GM18498 (cell line): ENCODE measurements around the gene VWA5B1.
"Not testable (repeated sequence)": the region's sequence is repeated elsewhere in the genome, so short reads cannot be mapped to it uniquely, and the experiment has no call there.

Source experiments
- ATAC-seq: cut with Tn5 transposase; IDR thresholded peaks from one replicate; pipeline ENCODE4 v1.9.1; 2021; ENCODE audit warnings: mild to moderate bottlenecking, moderate library complexity; ENCODE audit not compliant: unreplicated experiment

The VWA5B1 gene

DNA sequence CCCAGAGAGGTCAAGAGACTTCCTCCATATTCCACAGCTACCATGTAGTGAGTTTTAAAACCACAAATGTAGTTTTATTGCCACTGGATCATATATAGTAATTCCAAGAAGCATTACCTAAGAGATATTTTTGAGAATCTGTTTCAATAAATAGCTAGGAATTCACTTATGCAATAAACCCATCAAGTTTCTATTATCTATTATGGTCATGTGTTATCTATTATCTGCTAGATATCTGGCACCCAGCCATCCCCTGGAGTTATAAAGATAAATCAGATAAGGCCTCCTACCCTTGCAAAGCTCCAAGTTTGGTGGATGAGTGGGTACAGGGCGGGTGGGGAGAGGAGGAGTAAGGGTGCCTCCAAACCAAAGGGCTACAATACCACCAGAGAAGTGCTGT lies 10.3 kb upstream of the VWA5B1 start:
- ATAC-seq: no peak

DNA sequence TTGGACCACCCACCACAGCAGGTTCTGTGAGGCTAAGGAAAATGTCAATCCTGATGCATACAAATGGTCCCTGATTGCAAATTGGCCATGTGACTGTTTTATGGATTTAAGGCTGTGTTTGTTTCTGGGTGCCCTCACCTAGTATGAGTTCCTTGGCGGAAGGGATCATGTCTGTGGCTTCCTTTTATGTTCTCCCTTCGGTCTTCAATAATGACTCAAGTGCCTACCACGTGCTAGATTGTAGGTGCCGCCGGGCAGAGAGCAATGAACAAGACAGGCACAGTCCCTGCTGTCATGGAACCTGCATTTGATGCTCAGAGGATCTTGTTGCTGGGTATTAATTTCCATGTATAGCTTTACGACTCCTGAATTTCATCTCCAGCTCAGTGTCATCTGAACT lies 9.8 kb upstream of the VWA5B1 start:
- no peak for ATAC-seq

DNA sequence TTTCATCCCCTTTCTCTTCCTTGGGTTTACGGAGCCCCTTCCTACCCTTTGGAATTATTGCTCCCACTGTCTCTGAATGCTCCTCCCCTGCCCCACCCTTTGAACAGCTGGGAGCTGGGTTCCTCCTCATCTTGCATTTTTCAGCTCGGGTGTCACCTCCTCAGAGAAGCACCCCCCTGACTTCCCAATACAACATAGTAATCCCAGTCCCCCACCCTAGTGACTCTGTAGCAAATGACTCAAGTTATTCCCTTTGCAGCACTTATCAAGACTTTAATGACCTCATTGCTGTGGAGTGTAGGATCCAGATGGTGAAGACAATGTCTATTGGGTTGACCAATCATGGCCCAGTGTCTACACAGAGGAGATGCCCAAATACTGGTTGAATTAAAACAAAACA lies 8.9 kb upstream of the VWA5B1 start:
- ATAC-seq: no peak

DNA sequence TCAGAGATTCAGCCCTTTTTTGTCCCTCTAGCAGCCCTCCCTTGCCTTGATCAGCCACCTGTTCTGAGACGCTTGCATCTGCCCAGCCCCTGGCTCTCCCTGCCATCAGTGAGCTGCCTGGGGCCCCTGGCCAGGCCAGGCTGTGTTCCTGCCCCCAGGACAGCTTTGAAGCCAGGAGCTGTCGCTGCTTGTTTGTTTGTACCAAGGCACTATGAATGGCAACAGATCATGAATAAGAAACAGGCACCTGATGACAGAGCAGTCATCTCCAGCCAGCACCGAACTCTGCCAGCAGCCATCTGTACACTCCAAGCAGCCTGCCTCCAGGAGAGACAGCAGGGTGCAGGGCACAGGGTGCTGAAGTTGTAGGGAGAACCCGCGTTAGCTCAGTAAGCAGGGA lies 8.1 kb upstream of the VWA5B1 start:
- ATAC-seq: no peak

DNA sequence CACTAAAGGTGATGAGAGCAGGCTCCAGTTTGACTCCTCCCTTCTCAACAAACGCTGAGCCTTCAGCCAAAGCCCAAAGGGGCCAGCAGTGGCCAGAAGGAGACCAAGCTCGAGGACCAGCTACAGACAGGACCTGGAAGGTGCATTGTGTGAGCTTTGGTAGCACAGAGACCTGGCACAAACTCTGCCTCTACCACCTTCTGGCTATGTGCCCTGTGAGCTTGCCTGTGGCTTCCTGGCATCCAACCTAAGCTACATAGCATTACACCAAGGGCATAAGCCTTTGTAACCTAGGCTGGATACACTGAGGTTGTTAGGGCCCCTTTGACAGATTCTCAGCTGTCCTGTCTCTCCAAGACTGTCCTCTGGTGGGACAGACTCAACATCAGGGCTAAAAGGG lies 6.6 kb upstream of the VWA5B1 start:
- no peak for ATAC-seq

DNA sequence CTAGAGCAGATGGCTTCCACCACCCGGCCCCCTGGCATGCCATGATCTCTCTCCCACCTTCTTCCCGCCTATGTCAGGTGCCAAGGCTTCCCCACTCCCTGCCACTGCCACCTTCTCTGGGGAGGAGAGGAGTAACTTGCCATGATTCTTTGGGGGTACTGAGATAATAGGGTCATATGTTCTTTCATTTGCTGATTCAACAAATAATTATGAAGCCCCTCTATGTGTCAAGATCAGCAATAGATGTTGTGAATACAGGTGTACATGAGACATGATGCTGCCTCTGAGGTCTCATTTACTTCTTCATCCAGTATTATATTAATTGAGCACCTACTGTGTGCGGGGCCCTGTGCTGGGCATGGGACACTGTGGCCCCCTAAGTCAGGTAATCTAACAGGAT lies 6.0 kb upstream of the VWA5B1 start:
- no peak for ATAC-seq

DNA sequence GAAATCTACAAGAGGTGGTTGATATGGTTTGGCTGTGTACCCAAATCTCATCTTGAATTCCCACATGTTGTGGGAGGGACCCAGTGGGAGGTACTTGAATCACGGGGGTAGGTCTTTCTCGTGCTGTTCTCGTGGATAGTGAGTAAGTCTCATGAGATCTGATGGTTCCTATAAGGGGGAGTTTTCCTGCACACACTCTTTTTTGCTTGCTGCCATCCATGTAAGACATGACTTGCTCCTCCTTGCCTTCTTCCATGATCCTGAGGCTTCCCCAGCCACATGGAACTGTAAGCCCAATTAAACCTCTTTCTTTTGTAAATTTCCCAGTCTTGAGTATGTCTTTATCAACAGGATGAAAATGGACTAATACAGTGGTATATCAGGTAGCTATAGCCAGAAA lies 5.2 kb upstream of the VWA5B1 start:
- no peak for ATAC-seq

DNA sequence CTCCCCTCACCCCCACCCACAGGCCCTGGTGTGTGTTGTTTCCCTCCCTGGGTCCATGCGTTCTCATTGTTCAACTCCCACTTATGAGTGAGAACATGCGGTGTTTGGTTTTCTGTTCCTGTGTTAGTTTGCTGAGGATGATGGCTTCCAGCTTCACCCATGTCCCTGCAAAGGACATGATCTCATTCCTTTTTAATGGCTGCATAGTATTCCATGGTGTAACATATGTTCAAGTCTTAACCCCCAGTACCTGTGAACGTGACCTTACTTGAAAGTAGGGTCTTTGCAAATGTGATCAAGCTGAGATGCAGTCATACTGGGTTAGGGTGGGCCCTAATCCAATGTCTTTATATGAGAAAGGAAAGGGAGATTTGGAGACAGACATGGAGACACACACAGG lies 3.0 kb upstream of the VWA5B1 start:
- not testable (repeated sequence) for ATAC-seq

DNA sequence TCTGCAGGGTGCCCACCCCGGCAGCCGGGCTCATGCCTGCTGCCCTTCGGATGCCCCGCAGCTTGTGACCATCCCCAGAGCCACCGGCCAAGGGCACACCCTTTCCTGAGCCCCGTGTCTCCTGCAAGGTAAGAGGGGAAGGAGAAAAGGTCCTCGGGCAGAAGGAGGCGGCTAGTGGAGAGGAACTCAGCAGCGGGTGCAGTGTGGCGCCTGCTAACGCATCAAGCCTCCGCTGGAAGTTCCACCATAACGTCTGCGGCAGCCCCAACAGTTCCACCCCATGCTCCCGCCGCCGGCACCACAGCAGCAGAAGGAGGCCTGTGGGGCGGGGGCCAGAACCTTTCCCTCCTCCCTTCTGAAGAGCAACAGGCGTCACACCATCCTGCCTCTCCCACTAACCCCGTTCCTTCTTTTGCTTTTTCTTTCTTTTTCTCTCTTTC lies 990 bp downstream of the VWA5B1 start:
- ATAC-seq: no peak

DNA sequence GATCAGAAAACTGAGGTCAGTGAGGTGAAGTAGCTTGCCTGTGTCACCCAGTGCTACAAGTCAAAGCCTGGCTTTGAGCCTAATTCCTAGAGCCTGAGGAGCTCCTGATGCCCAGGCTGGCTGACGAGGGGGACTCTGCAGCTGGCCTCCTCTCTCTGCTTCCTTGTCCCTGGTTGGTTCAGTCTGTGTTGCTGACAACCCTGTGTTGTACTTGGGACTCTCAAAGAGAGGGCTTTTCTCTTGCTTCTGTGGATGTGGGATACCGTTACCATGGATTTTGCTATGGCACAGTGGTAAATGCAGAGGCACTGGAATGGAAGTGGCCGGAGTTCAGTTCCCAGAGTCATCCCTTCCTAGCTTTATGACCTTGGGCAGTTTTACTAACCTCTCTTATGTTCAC lies 8.0 kb downstream of the VWA5B1 start:
- ATAC-seq: no peak

DNA sequence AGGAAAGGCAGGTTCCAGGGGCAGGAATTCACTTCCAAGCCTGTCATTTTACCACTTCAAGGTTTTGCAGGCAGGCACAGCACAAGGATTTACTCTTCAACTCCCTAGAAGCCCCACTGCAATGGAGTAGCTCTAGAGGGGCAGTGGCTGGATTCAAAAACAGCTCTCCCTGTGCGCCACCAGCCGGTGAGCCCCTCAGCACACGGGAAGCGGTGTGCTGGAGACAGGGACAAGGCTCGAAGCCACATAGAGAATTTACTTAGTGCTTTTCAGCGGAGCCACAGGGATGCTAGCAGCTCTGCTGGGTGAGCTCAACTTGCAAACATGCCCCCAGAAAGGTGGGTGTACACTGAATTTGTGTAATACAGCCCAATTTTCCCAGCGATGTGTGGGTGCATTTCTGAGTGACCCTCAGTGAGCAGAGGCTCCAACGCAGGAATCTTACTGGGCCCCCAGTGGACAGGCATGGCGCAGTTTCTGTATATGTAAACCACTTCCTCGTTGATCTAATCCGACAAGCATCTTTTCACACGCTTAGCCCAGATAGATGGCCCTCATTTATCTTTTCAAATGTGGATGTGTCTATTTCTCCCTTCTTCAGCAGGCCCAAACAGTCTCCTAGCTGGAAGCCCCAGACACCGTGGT lies 10.9 kb downstream of the VWA5B1 start:
- ATAC-seq: no peak

DNA sequence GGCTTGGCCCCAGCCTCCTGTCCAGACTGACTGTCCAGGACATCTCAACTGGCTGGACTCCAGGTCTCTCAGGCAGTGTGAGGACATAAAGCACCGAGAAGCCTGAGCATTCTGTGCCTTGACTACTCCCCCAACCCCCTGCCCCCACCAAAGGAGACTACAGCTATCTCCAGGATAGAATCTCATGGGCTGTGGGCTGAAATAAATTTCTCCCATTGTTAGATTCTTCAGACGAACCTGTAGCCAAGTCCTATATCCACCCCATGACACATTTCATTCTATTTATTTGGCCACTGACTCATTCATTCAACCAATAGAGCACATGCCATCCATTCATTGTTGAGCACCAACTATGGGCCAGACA lies 11.4 kb downstream of the VWA5B1 start:
- no peak for ATAC-seq

DNA sequence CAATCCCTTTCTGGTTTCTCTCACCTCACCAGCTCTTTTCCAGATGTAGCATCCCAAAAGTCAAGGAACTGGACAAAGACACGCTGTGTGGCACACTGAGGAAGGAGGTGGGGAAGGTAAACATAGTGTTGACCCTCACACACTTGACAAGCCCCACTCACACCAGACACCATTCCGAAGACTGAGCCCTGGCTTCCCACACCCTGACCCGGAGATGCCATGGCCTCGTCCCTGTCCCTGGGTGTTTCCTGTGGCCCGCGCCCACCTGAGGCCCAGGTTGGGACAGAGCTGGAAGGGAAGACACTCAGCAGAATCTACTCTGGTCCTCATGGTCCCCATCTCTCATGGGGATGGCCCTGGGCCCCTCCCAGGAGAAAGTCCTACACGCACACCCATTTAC lies 16.4 kb downstream of the VWA5B1 start:
- ATAC-seq: no peak

DNA sequence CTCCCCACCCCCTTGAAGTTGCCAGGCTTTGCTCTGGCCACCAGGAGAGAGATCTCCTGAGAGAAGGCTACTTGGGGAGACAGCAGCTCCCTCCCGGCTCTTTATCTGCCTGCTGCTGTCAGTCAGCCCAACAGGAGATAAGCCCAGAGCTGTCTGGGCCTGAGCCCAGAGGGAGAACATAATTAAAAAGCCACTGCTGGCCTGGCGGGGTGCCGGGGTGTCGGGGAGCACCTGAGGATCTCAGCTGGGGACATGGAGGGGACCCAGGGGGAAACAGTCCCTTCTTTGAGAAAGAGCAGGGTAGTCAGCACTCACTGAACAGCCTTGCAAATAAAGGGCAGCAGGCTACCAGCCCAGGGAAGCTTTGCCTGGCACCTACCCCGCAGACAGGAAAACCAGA lies 17.9 kb downstream of the VWA5B1 start:
- no peak for ATAC-seq

DNA sequence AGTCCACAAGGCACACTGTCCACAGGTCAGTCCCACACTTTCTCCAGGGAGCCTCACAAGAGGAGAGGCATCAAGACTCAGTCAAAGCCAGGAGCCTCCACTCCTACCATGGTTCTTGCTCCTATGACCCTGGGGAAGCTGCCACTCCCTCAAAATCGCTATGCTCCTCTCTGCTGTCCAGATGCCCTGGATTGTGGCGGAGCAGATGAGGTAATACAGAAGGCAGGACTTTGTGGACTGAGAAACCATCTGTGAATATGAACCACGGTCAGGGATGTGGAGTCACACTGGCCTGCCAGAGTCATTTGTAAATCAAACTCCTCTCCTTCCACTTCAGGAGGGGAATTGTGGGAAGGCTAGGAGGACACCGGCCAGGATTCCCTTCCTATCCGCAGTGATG lies 20.6 kb downstream of the VWA5B1 start:
- ATAC-seq: no peak

DNA sequence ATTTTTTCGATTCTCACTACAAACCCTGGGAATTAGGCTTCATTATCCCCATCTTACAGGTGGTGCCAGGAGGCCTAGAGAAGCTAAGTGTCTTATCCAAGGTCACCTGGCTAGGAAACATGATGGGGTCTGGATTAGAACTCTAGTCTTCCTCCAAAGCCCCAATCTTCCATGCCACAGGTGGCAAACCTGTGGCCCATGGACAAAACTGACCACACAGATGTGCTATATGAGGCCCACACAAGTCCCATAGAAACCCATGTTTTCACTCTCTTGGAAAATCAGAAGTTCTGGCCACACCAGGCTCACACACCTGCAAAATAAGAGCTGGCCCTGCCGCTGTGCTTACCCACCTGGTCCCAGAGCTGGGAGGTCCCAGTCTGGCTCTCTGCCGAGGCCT lies 21.6 kb downstream of the VWA5B1 start:
- ATAC-seq: no peak

DNA sequence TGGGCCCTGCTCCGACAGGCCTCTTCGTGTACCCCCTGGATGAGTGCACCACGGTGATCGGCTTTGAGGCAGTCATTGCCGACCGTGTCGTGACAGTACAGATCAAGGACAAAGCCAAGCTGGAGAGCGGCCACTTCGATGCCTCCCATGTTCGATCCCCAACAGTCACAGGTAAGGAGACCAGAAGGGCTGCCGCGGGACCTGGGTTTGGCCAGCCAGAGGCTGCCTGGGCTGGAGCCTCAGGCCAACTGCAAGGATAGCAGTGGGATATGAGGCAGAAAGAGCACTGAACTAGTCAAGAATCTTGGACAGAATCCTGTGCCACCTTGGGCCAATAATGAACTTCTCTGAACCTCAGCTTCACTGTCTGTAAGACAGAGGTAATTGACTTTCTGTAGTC lies 22.1 kb downstream of the VWA5B1 start:
- ATAC-seq: no peak

DNA sequence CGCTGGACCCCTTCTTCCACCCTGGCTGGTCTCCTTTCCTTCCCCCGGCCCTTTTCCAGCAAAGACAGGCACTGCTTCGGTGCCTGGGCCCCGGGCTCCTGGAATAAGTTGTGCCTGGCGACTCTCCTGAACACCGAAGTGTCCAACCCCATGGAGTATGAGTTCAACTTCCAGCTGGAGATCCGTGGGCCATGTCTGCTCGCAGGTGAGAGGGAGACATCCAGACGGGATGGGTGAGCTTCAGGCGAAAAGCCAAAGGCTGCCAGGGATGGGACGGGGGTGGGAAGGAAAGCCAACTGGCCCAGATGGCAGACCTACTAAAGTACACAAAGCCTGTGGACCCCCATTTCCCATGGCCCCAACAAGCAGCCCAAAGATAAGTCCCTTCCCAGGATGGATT lies 26.8 kb downstream of the VWA5B1 start:
- ATAC-seq: no peak

DNA sequence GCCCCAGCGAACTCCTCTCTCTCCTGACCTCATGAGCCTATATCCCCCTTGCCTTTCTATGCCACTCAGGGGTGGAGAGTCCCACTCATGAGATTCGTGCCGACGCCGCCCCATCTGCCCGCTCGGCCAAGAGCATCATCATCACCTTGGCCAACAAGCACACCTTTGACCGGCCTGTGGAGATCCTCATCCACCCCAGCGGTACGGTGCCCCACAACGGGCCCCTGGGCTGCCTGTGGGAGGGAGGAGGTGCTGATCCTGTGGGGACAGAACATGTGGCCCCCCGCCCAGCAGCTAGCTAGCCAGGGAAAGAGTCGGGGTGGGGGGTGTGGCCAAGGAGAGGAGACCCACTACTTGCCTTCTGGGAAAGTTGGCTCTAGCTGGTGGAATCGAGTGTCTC lies 27.8 kb downstream of the VWA5B1 start:
- no peak for ATAC-seq

DNA sequence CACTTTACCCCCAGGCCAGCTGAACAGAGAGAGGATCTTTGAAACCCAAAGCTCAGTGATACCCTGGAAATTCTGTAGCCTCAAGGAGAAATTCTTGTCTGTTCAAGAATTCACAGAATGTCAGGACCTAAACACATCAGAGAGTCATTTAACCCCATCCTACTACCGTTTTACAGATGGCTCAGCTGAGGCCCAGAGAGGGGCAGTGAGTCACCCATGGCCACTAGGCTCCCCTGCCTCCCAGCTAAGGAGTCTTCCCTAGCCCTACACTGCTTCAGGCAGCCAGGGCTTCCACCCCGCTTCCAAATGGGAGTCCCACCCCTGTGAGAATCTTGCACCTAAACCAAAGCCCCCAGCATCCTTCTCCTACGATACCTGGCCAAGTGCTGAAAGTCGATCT lies 28.3 kb downstream of the VWA5B1 start:
- no peak for ATAC-seq

DNA sequence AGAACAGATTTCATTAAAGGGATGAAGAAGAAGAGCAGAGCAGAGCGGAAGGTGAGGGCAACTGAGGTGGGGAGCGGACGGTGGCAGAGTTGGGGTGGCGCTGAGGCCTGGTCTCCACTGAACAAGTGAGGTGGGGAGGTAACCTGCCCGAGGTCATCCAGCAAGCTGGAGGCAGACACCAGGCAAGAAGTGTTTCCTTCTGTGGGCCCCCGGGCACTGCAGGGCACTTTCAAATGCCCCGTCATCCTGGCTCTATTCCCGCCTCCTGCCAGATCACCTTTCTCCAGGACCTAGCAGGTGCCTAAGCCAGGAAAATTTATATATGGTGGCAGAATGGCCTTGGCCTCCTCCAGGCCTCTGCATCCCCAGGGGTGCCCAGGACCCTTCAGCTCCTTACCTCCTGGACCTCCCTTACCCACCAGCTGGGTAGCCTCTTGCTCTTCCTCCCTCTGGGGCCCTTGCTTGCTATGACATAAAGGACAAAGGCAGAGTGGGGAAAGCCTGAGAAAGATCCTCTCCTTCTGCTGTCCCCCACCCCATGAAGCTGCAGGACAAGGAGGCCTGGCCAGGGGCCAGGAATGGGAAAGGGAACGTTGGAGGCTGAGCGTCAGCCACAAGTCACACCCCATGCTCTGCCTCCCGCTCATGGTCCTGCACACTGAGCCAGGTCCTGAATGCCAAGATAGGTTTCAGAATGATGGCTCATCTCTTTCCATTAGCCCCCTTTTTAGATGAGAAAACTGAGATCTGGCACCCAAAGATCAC lies 29.0 kb downstream of the VWA5B1 start:
- no peak for ATAC-seq

DNA sequence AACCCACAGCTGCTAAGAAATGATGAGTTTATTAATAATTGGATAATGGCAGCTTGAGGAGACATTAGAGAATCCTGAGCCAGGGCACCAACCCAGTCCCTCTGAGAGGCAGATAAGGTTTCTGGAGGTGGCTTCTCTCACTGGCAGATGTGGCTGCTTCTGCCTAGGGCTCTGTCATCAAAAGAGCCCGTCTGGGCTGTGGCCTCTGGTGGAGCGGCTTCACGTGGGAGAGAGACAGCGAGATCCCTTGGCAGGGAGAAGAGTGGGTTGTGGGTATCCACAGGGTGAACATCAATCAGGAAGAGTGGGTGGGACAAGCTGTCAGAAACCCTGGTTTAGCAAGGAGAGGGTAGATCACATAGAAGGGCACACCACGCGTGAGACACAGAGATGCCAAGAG lies 30.0 kb downstream of the VWA5B1 start:
- no peak for ATAC-seq

DNA sequence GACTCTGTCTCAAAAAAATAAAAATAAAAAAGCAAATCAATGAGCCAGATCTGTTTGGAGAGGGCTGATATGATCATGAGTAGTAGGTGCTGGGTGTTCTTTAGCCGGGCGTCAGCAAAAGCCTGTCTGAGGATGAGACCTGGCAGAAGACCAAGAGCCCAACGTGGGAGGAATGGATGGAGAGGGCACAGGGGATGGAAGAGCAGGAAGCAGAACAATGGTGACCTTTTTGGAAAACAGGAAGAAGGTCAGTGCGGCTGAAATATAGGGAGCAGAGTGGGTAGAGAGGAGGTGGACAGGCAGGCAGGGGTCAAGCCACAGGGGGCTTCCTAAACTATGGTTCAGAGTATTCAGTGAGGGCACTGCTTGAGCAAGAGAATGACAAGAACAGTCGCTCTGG lies 30.9 kb downstream of the VWA5B1 start:
- no peak for ATAC-seq
